GM18868 (cell line): ENCODE measurements around the gene MAN1A1.
A peak's percentile ranks its signal among the peaks of the same experiment; 100 is the strongest.

Experiments
- ATAC-seq: cut with Tn5 transposase; IDR thresholded peaks from one replicate; pipeline ENCODE4 v1.9.1; 2021; ENCODE audit warnings: mild to moderate bottlenecking, moderate library complexity; ENCODE audit not compliant: unreplicated experiment

The MAN1A1 gene

DNA sequence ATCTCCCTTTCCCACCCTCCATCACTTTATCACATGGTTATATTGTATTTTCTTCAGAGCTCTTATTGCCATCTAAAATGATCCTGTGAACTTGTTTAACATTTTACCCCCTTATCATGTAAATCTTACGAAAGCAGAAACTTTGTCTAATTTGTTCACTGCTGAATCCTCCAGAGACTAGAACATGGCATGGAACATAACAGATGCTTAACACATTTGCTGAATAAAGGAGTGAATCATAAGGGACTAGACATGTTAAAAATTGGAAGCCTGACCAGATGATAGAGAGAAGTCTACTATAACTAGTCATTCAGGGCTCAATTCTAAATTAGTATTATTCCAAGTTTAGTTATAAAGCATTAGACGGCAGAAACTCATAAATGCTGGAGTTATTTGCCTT lies 73.3 kb downstream of the MAN1A1 start:
- no peak for ATAC-seq

DNA sequence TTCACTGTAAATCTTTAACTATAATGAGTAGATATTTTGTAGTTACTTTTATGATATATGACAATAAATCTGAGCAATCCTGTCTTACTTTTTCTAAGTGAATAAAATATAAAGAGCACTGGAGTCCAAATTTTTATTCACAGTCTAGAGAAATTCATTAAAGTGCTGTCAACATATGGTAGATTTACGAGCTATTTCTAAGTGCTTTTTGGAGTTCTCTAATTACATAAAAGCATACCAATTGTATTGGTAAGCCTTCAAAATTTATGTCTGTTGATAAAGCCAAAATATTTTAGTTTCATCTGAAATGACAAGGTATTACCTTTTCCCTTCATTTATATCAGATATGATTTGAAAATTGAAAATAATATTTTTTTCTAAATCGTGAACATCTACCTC lies 75.4 kb downstream of the MAN1A1 start:
- no peak for ATAC-seq

GRCh38 chr6:119273272-119274196 lies 76.0 kb downstream of the MAN1A1 start:
- no peak for ATAC-seq

DNA sequence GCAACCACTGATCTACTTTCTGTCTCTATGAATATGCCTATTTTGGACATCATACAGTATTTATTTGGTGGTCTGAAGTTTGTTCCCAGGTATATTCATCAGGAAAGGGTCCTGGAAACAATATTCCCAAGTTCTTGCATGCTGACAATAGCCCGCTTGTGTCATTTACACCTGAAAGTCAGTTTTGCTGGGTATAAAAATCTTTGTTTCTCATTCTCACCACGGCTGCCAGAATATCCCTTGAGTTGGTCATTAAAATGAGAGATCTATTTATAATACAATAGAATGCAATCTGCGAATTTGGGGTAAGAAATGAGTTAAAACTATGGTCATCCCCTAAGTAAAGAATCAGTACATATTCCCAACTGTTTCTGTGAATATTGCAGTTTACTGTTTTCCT lies 79.0 kb downstream of the MAN1A1 start:
- ATAC-seq, result no peak

DNA sequence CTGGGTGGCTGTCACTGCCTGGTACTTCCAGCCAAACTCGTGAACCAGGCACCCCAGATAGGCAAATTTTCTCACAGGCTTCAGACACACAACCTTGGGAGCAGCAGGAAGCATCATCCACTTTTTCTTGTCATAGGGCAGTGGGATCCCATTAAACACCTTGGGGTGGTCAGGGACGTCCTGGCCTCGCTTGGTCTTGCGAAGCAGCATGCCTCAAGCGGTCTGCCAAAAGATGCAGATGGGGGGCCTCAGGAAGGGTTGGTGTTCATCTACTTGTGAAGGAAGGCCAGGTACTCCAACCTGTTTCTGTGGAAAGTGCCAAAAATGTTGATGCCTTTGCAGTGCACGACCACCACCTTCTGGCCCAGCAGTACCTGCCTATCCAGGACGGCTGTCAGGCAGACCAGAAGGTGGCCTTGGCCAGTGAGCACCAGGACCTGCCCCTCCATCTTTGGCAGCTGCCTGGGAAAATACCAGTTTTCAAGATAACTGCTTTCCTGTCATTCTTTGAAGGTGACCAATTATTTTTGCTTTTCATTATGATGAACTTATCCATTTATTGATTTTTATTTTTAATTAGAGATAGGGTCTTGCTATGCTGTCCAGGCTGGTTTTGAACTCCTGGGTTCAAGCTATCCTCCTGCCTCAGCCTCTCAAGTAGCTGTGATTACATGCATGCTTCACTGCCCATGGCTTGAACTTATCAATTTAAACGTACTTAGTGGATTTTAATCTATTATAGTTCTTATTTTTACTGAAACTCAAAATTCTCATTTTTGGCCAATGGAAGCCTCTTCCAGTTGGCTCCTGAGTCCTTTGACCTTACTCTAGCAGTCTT lies 80.1 kb downstream of the MAN1A1 start:
- no peak for ATAC-seq

GRCh38 chr6:119267126-119267905 lies 82.2 kb downstream of the MAN1A1 start:
- no peak for ATAC-seq

GRCh38 chr6:119264854-119265397 lies 84.6 kb downstream of the MAN1A1 start:
- no peak for ATAC-seq

DNA sequence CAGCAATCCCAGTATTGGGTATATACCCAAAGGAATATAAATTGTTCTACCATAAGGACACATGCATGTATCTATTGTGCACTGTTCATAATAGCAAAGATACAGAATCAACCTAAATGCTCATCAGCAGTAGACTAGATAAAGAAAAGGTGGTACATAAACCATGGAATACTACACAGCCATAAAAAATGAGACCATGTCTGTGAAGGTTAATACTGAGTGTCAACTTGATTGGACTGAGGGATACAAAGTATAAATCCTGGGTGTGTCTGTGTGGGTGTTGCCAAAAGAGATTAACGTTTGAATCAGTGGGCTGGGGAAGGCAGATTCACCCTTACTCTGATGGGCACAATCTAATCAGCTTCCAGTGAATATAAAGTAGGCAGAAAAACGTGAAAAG lies 86.9 kb downstream of the MAN1A1 start:
- ATAC-seq, result no peak

GRCh38 chr6:119261944-119262284 lies 87.6 kb downstream of the MAN1A1 start:
- ATAC-seq, result no peak

GRCh38 chr6:119259027-119259426 lies 90.5 kb downstream of the MAN1A1 start:
- ATAC-seq, result peak; percentile 86

- ATAC-seq, result no peak
Measured at GRCh38 chr6:119257726-119258125, 91.8 kb downstream of the MAN1A1 start.

DNA sequence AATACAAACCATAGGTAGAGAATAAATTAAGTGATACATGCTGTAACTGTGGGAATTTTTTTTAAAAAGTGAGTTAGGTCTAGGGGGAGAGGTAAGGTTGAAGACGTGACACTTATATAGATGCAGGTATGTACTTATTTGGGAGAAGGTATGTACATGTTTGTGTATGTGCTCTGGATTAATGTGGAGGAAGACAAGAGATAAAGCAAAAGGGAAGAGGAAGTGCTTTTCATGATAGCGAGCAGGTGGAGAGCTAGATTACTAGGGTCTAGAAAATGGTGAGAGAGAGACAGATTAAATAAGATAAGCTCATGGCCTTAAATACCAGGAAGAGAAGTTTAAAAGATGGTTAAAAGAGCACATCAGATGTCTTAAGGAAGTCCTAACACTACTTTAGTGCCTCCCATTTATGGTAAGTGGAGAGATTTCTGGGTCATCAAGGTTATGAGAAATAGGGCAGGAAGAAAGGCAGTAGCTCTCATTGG lies 92.5 kb downstream of the MAN1A1 start:
- no peak for ATAC-seq

- ATAC-seq, result no peak
Measured at GRCh38 chr6:119256392-119256791, 93.2 kb downstream of the MAN1A1 start.

DNA sequence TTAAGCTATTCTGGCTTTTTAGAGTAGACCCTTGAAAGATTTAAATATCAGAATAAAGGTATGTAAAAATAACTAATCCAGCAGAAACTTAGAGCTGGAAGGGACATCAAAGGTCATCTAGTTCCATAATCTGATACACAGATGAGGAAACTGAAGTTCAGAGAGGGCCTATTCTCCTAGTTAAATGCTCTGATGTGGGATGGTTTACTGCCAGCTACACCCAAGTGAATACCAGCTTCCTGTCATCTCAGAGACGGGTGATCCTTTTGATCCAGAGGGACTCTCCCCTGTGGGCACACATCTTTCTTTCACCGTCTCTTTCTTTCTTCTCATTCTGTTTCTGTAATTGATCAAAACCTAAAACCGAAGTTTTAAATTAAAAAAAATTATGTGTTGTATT lies 94.1 kb downstream of the MAN1A1 start:
- no peak for ATAC-seq

- ATAC-seq, result no peak
Measured at GRCh38 chr6:119250036-119250435, 99.5 kb downstream of the MAN1A1 start.

DNA sequence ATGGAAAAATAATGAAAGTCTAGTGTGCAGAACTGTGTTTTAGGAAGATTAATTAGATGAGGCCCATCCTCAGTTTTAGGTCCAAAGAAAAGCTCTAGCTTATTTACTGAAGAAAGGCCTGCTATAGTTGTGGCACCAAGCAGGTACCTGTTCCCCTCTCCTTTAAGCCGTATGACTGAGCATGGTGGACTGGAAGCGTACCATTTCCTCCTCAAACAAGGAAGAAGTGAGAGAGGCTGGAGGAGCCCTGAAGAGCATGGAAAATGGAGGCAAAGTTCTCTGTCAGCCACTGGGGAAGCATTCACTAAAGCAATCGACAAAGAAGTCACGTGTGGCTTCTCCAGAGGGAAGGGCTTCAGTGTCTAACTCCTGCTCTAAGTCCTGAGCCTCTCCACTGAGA lies 100.2 kb downstream of the MAN1A1 start:
- no peak for ATAC-seq

- no peak for ATAC-seq
Measured at GRCh38 chr6:119247504-119247903, 102.1 kb downstream of the MAN1A1 start.

DNA sequence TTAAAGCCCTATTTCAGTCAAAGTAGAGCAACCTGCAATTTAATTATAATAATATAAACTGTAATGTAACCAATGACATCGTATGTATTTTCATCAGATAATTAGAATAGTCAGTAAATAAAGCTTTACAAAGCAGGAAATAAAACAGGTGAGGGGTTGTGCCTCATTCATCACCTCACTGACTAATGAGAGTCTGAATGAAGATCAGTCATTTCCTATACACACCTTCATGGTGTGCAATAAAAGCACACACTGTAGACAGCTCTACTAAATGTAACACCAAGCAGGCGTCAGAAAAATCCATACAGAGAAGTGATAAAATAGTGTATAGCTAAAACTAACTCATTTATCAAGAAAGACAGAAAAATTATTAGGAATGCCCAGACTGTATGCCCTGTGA lies 105.9 kb downstream of the MAN1A1 start:
- peak; percentile 32 for ATAC-seq

DNA sequence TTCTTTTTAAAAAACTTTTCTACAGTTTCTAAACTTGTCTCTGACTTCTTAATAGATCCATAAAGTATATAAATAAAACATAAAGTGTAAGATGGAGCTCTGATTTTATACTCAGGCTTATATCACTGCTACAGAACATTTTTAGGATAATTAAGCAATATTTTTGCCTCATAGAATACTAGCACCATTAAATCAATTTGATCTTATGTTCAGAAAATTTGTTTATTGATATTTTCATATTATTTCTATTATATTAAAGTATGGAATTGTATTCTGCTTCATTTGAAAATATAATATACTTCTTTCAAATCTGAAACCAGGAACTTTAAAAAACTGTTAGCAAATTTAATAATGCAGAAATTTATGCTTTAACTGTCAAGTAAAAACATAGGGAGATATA lies 106.5 kb downstream of the MAN1A1 start:
- ATAC-seq, result no peak

GRCh38 chr6:119241540-119242309 lies 107.8 kb downstream of the MAN1A1 start:
- no peak for ATAC-seq
